Measurements from ENCODE around the gene TMEM117.
"Not testable (repeated sequence)": the region's sequence is repeated elsewhere in the genome, so short reads cannot be mapped to it uniquely, and the experiment has no call there.

The TMEM117 gene

DNA sequence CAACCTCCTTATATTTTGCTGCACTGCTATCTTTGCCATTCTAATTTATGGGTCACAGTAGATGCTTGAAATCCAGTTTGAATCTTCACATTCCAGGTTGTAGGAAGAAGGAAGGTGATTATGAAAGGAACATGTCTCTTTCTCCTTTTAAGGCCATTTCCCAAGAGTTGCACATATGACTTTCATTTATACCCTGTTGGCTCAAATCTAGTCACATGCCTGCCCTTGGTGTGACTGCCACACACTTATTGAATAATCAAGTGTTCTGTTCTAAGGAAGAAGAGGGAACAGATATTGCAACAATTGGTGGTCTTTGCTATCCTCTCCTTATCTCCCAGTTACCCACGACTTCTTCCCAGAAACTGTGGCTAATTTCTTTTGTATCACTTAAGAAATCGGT lies 404.3 kb downstream of the TMEM117 start:
- Histone ChIP-seq H3K36me3 (no peaks in the 10 kb centered on the region), H3K4me3 (ENCODE audit: low read depth, low read length) (no peak overlapping the region), H3K27me3 (no peaks in the 10 kb centered on the region), H3K4me1 (no peaks in the 10 kb centered on the region), H3K9me3 (no peaks in the 10 kb centered on the region)
- TF ChIP-seq, protein P1, sequence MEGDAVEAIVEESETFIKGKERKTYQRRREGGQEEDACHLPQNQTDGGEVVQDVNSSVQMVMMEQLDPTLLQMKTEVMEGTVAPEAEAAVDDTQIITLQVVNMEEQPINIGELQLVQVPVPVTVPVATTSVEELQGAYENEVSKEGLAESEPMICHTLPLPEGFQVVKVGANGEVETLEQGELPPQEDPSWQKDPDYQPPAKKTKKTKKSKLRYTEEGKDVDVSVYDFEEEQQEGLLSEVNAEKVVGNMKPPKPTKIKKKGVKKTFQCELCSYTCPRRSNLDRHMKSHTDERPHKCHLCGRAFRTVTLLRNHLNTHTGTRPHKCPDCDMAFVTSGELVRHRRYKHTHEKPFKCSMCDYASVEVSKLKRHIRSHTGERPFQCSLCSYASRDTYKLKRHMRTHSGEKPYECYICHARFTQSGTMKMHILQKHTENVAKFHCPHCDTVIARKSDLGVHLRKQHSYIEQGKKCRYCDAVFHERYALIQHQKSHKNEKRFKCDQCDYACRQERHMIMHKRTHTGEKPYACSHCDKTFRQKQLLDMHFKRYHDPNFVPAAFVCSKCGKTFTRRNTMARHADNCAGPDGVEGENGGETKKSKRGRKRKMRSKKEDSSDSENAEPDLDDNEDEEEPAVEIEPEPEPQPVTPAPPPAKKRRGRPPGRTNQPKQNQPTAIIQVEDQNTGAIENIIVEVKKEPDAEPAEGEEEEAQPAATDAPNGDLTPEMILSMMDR (IDR thresholded peaks at IDR 0.05; ENCODE audit: low read depth, low read length) = no peak
- no peak for DNase-seq

DNA sequence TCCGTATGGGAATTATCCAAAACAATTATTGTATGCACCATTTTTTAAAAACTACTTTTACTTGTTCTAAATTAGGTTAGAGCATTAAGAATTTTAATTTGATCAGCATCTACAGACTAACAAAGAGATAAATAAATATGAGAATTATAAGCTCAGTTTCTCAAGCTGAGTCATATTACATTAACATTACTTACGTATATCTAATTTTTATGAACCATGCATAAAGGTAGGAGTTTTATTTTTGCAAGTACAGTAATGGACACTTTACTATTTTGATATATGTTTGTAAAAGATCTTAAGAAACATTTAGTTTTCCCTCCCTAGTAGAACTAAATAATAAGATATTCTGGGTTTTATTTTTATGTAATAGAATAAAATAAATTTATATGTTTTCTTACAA lies 410.1 kb downstream of the TMEM117 start:
- Histone ChIP-seq H3K9me3 (no peaks in the 10 kb centered on the region), H3K4me1 (no peaks in the 10 kb centered on the region), H3K27me3 (no peaks in the 10 kb centered on the region), H3K36me3 (no peaks in the 10 kb centered on the region), H3K4me3 (ENCODE audit: low read depth, low read length) (no peak overlapping the region)
- DNase-seq = no peak
- TF ChIP-seq, protein P1 (IDR thresholded peaks at IDR 0.05; ENCODE audit: low read depth, low read length) = no peak

DNA sequence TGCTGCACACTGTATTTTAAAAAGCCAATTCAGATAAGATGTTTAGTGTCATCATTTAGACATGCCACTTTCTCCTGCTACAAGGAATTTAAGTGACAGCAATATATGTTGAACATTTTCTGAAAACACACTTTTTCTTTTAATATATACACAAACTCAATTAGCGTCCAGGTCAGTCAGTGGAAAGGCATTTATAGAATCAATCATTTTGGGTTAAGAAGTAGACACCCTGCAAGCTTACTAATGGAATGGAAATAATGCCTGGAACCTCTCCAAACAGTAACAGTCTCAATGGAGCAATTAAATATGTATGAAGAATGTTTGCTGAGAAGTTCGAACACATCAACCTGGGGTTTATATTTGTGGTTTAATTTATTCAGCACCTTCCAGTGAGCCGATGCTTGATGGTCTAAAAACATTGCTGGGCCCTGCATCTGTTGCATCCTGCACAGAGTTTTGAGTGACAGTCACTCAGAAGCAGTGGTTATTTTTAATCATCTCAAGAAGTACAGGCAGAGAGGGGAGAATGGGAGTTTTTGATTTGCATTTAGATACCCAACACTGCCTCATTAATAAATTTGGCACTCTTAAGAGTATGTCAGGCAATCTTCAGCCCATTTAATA lies 410.7 kb downstream of the TMEM117 start:
- no peak overlapping the region for H3K4me3 ChIP-seq (ENCODE audit: low read depth, low read length)
- H3K9me3 ChIP-seq = no peaks in the 10 kb centered on the region
- no peaks in the 10 kb centered on the region for H3K4me1 ChIP-seq
- TF ChIP-seq, protein P1 (IDR thresholded peaks at IDR 0.05; ENCODE audit: low read depth, low read length) = no peak
- no peaks in the 10 kb centered on the region for H3K36me3 ChIP-seq
- DNase-seq = no peak
- H3K27me3 ChIP-seq = no peaks in the 10 kb centered on the region

DNA sequence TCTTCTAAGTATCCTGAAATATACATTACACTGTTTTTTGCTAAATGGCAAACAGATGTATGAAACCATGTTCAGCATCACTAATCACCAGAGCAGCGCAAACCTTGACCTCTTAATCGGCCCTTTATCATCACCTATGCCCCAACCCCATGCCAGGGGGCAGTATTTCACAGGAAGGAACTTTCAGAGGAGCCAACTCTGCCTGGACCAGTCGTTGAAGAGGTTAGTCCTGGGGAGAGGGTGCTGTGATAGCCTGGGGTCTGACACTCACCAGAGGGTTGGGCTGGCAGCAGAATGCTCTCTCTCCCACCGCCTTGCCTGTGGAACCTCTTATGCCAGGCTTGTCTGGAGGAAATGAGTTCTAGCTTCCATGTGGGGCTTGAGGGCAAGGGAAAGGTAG lies 411.7 kb downstream of the TMEM117 start:
- no peak overlapping the region for H3K4me3 ChIP-seq (ENCODE audit: low read depth, low read length)
- H3K36me3 ChIP-seq = no peaks in the 10 kb centered on the region
- no peaks in the 10 kb centered on the region for H3K27me3 ChIP-seq
- no peaks in the 10 kb centered on the region for H3K9me3 ChIP-seq
- TF ChIP-seq, protein P1 (IDR thresholded peaks at IDR 0.05; ENCODE audit: low read depth, low read length) = peak; percentile 11; the same call in 1 of the 2 replicates
- no peaks in the 10 kb centered on the region for H3K4me1 ChIP-seq
- peak; percentile 8 for DNase-seq

DNA sequence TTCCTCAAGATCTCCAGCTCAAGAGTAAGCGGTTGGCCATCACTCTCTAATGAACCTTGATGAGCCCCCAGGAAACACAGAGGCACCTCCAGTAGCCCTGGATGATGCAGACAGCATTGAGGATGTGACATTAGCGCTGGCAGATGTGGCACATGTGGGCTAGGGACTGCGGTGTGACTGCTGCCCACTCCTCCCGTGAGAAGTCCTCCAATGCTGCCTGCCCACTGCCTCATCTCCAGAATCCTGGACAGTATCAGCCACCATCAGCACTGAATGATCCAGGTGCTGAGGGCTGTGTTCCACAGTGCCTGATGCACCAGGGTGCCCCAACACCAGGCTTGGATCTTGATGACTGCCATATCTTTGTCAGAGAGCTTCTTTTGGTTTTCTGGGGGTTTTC lies 412.6 kb downstream of the TMEM117 start:
- H3K36me3 ChIP-seq = no peaks in the 10 kb centered on the region
- H3K4me1 ChIP-seq = no peaks in the 10 kb centered on the region
- no peak overlapping the region for H3K4me3 ChIP-seq (ENCODE audit: low read depth, low read length)
- DNase-seq = no peak
- no peaks in the 10 kb centered on the region for H3K27me3 ChIP-seq
- H3K9me3 ChIP-seq = no peaks in the 10 kb centered on the region
- TF ChIP-seq, protein P1 (IDR thresholded peaks at IDR 0.05; ENCODE audit: low read depth, low read length) = no peak

DNA sequence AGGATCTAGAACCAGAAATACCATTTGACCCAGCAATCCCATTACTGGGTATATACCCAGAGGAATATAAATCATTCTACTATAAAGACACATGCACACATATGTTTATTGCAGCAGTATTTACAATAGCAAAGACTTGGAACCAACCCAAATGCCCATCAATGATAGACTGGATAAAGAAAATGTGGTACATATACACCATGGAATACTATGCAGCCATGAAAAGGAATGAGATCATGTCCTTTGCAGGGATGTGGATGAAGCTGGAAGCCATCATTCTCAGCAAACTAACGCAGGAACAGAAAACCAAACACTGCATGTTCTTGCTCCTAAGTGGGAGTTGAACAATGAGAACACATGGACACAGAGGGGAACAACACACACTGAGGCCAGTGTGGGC lies 414.6 kb downstream of the TMEM117 start:
- H3K4me1 ChIP-seq; H3K27me3 ChIP-seq; H3K36me3 ChIP-seq; H3K4me3 ChIP-seq (ENCODE audit: low read depth, low read length); H3K9me3 ChIP-seq; DNase-seq: not testable (repeated sequence)

Measured in BE2C (cell line).